ENCODE data around the gene THAP10. TPM values are rescaled to one million over a fixed set of nuclear protein-coding genes. Genes with fewer than 3 reads are reported as not detected.
"Not testable (repeated sequence)": the region's sequence is repeated elsewhere in the genome, so short reads cannot be mapped to it uniquely, and the experiment has no call there.

The THAP10 gene
- total RNA-seq, 1 experiment from 2014 or later, result 6.8 TPM

DNA sequence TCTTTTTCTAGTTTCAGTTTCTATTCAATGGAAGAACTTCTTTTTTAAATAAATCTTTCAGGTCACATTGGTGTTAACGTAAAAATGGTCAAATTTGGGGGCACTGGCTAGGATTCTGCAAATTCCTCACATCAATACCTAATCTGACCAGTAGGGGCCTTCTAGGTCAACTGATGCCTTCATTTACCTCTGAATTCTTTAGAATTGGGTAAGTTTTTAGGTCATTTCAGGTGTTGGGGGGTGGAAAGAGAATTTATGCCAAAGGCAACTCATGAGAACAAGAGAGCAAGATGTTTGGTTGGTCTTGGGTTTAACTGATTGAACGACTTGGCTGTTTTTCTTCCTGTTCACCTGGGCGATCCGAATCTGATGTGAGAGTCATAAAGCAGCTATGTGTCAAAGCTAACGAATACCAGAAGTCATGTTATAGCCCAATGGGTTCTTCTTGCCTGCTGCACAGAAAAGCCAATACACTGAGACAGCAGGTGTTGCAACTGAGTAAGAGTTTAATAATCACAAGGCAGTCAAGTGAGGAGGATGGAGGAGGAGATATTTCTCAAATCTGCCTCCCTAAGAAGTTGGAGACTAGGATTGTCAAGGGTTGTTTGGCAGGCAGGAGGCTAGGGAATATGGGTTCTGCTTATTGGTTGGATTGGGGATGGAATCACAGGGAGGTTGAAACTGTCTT, 15.7 kb upstream of the THAP10 start:
- H3K27me3 ChIP-seq, result no peaks in the 10 kb centered on the region
- DNase-seq, result no peak
- no peak overlapping the region for H3K4me3 ChIP-seq
- no peaks in the 10 kb centered on the region for H3K4me1 ChIP-seq
- H3K9me3 ChIP-seq (replicated peaks), result peaks cover 18% of the 10 kb centered on the region
- H3K36me3 ChIP-seq, result peaks cover 8% of the 10 kb centered on the region
- no peak overlapping the region for H3K27ac ChIP-seq

DNA sequence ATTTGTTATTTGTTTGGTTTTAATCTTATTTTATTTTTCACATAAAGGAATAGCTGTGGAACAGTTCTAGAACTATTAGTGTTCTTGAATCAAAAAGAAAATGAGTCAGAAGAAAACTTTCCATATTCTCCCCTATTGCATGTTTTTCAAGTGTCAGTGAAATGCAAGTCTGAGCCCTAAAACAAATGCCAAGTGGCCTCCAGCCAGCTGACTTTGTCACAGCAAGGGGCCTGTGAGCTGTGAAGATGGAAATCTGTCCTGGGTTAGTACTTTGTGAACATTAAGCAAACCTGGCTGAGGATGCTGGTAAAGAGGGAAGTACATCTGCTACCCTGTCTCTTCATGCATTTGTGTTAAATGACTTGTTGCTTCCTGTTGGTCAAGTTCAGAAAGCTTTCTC, 14.6 kb upstream of the THAP10 start:
- peaks cover 18% of the 10 kb centered on the region for H3K9me3 ChIP-seq (replicated peaks)
- H3K27me3 ChIP-seq, result no peaks in the 10 kb centered on the region
- H3K4me3 ChIP-seq, result no peak overlapping the region
- H3K36me3 ChIP-seq, result peaks cover 8% of the 10 kb centered on the region
- H3K4me1 ChIP-seq, result peaks cover 5% of the 10 kb centered on the region; the same call in 1 of the 2 replicates
- DNase-seq, result no peak
- no peak overlapping the region for H3K27ac ChIP-seq

DNA sequence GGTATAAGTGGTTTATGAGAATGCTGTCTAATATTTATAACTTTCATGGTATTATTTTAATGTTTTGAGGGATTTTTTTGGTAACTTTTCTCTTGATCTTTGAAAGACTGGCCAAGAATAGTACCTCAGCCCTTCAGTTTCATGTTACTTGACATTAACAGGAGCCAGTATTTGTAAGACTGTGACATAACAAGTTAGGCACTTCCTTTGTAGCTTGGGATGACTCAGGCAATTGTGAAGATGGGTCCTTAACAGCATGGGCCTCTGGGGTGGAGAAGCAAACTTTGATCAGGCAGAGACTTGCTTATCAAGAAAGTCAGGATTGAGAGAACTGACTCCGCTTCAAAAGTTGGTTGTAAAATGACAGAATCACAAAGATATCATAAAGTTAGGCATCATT, 9.9 kb upstream of the THAP10 start:
- no peak overlapping the region for H3K27ac ChIP-seq
- no peaks in the 10 kb centered on the region for H3K27me3 ChIP-seq
- H3K9me3 ChIP-seq (replicated peaks), result 0 out of 2 replicates have a peak, but pooled peaks cover under 1% of the 10 kb centered on the region
- no peak overlapping the region for H3K4me3 ChIP-seq
- H3K36me3 ChIP-seq, result peaks cover 2% of the 10 kb centered on the region
- H3K4me1 ChIP-seq, result peaks cover 5% of the 10 kb centered on the region; the same call in 1 of the 2 replicates
- peak in 1 of 2 experiments; percentile 5 for DNase-seq

DNA sequence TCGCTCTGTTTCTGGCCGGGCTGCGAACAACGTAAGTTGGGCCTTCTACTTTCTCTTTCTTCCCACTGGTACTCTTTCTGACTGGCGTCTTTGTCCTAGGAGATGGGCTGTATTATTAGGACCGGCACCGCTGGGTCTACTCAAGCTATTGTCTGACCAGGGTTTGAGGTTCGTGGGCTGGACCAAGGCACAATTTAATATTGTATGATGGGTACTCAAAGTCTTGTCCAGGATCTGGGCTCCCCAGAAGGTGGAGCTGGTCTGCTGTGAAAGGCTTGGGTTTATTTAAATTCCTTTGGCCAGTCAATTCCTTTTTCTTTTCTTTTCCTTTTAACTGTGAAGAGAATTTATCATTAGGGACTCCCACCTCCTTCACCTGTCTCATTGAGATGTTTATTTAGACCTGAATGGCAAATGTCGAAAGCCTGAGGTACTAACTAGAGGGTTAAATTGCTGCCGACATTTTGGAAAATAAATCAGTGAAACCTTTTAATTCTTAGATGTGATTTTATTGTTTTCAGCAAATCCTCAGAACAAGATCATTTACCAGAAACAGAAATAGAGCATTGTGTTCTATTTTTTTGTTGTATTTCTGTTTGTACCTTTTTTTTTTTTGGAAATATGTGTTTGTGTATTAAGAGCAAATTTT, 803 bp upstream of the THAP10 start:
- Histone ChIP-seq H3K4me1 (no peaks in the 10 kb centered on the region; the same call in 1 of the 2 replicates), H3K36me3 (no peaks in the 10 kb centered on the region; the same call in 1 of the 2 replicates), H3K4me3 (peak overlapping the region; percentile 93), H3K27ac (peak overlapping the region; percentile 70), H3K27me3 (no peaks in the 10 kb centered on the region), H3K9me3 (replicated peaks) (no peaks in the 10 kb centered on the region)
- DNase-seq, result peak; percentile 59 to 71

DNA sequence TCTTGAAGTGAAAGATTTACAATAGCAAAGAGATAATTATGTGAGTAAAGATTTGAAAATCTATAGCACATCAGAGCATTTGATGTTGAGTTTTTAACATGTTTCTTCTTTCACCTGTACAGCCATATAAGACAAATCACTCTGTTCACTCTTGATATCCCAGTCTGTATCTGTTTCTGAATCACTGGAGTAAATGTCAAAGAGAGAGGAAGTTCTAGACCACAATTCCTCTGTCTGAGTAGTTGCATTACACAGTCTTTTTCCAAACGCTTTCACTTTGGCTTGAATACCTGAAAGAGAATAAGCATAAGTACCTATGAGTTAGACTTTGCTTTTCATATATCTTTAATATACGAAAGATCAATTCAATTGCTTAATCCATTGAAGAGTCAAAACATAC, 9.9 kb downstream of the THAP10 start:
- DNase-seq, result no peak
- Histone ChIP-seq H3K9me3 (replicated peaks) (no peaks in the 10 kb centered on the region), H3K4me1 (no peaks in the 10 kb centered on the region), H3K4me3 (no peak overlapping the region), H3K36me3 (no peaks in the 10 kb centered on the region; the same call in 1 of the 2 replicates), H3K27ac (no peak overlapping the region), H3K27me3 (no peaks in the 10 kb centered on the region)

DNA sequence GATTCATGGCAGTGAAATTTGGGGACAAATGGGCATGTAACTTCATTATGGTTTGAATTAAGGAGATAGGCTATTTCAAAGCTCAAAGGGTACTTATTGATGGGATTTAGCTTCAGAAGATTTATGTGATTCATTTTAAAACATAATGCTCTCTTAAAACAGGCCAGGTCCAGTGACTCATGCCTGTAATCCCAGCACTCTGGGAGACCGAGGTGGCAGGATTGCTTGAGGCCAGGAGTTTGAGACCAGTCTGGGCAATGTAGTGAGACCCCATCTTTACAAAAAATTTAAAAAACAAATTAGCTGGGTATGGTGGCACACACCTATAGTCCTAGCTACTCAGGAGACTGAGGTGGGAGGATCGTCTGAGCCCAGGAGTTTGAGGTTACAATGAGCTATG, 11.5 kb downstream of the THAP10 start:
- no peak for DNase-seq
- H3K36me3 ChIP-seq, result no peaks in the 10 kb centered on the region
- H3K27me3 ChIP-seq, result no peaks in the 10 kb centered on the region
- no peaks in the 10 kb centered on the region for H3K4me1 ChIP-seq
- no peak overlapping the region for H3K4me3 ChIP-seq
- no peak overlapping the region for H3K27ac ChIP-seq
- no peaks in the 10 kb centered on the region for H3K9me3 ChIP-seq (replicated peaks)

- no peaks in the 10 kb centered on the region for H3K4me1 ChIP-seq
- H3K9me3 ChIP-seq (replicated peaks), result no peaks in the 10 kb centered on the region
- H3K36me3 ChIP-seq, result no peaks in the 10 kb centered on the region
- H3K4me3 ChIP-seq, result no peak overlapping the region
- H3K27ac ChIP-seq, result no peak overlapping the region
- no peaks in the 10 kb centered on the region for H3K27me3 ChIP-seq
- DNase-seq, result no peak
Measured at GRCh38 chr15:70879401-70879800, 12.8 kb downstream of the THAP10 start.

GRCh38 chr15:70876683-70877082, 15.6 kb downstream of the THAP10 start:
- Histone ChIP-seq H3K4me1 (no peaks in the 10 kb centered on the region), H3K36me3 (no peaks in the 10 kb centered on the region), H3K9me3 (replicated peaks) (no peaks in the 10 kb centered on the region), H3K27me3 (no peaks in the 10 kb centered on the region), H3K4me3 (no peak overlapping the region), H3K27ac (no peak overlapping the region)
- DNase-seq, result no peak

GRCh38 chr15:70876011-70876410, 16.2 kb downstream of the THAP10 start:
- no peaks in the 10 kb centered on the region for H3K9me3 ChIP-seq (replicated peaks)
- H3K27ac ChIP-seq, result no peak overlapping the region
- no peak overlapping the region for H3K4me3 ChIP-seq
- no peaks in the 10 kb centered on the region for H3K4me1 ChIP-seq
- no peak for DNase-seq
- H3K36me3 ChIP-seq, result no peaks in the 10 kb centered on the region
- no peaks in the 10 kb centered on the region for H3K27me3 ChIP-seq

GRCh38 chr15:70875001-70875782, 17.0 kb downstream of the THAP10 start:
- DNase-seq, result peak in 1 of 2 experiments; percentile 48
- H3K9me3 ChIP-seq (replicated peaks), result no peaks in the 10 kb centered on the region
- H3K36me3 ChIP-seq, result no peaks in the 10 kb centered on the region
- H3K4me1 ChIP-seq, result peaks cover 4% of the 10 kb centered on the region
- H3K27me3 ChIP-seq, result no peaks in the 10 kb centered on the region
- no peak overlapping the region for H3K27ac ChIP-seq
- no peak overlapping the region for H3K4me3 ChIP-seq

DNA sequence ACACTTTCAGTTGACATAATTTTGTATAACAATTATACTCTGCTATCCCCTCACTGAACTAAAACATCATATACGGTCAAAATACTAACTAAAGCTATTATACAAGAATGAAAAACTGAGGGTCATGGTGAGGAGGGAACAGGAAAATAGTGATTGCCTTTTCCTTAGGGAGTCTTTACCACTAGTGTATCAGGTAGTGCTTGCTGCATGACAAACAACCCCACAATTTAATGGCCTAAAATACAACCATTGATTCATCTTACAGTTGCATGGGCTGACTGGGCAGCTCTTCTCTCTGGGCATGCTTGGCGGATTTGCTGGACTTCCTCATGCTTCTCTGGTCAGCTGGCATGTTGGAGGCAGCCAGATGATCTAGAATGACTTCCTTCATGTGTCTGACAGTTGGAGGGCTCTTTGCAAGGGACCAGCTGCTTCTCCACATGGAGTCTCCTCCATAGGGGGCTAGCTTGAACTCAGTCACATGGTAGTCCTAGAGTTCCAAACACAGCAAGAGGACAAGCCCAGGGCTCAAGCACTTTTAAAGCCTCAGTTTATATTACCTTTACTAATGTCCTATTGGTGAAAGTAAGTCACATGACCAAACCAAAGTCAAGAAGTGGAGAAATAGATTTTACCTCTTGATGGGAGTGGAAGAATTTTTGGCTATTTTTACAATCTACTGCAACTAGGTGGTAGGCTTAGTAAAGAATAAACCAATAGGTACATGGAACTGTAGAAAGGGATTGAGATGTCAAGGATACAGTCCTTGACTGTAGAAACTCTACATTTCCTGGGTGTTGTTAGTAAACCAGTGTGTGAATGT, 18.8 kb downstream of the THAP10 start:
- Histone ChIP-seq H3K27me3 (no peaks in the 10 kb centered on the region), H3K9me3 (replicated peaks) (no peaks in the 10 kb centered on the region), H3K4me3 (no peak overlapping the region), H3K4me1 (peaks cover 15% of the 10 kb centered on the region), H3K27ac (no peak overlapping the region), H3K36me3 (no peaks in the 10 kb centered on the region)
- DNase-seq, result no peak

DNA sequence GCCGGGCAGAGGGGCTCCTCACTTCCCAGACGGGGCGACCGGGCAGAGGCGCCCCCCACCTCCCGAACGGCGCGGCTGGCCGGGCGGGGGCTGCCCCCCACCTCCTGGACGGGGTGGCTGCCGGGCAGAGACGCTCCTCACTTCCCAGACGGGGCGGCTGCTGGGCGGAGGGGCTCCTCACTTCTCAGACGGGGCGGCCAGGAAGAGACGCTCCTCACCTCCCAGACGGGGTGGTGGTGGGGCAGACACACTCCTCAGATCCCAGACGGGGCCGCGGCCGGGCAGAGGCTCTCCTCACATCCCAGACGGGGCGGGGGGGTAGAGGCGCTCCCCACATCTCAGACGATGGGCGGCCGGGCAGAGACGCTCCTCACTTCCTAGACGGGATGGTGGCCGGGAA, 20.7 kb downstream of the THAP10 start:
- H3K4me3 ChIP-seq; H3K27ac ChIP-seq; H3K9me3 ChIP-seq (replicated peaks); H3K27me3 ChIP-seq; DNase-seq; H3K36me3 ChIP-seq: not testable (repeated sequence)
- H3K4me1 ChIP-seq, result peaks cover 25% of the 10 kb centered on the region

DNA sequence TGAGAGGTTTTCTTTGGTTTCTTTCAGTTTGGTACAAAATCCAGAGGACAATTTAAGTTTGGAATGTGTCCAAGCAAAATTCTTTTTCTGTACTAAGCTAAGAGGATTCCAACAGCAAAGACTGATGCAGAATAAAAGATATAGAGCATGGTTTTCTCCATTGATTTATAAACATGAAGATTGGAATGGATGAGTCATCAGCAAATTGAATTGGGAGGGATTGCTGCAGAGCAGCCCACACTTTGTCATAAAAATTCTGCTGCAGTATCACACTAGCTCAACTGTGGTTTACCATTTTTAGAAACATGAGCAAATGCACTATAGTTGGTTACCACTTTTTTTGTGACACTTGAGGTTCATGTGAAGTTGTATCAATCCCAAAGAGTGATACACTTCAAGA, 22.2 kb downstream of the THAP10 start:
- peak in 1 of 2 experiments; percentile 37 for DNase-seq
- Histone ChIP-seq H3K36me3 (no peaks in the 10 kb centered on the region), H3K9me3 (replicated peaks) (no peaks in the 10 kb centered on the region), H3K27me3 (no peaks in the 10 kb centered on the region), H3K4me3 (no peak overlapping the region), H3K27ac (no peak overlapping the region; the same call in 1 of the 2 replicates), H3K4me1 (peaks cover 25% of the 10 kb centered on the region)

- peak; percentile 73 to 81 for DNase-seq
- no peak overlapping the region; the same call in 1 of the 2 replicates for H3K27ac ChIP-seq
Measured at GRCh38 chr15:70869346-70869745, 22.9 kb downstream of the THAP10 start.

More at GRCh38 chr15:70869346-70869745, 22.9 kb downstream of the THAP10 start:
- no peaks in the 10 kb centered on the region for H3K9me3 ChIP-seq (replicated peaks)
- no peaks in the 10 kb centered on the region for H3K27me3 ChIP-seq
- no peak overlapping the region for H3K4me3 ChIP-seq
- H3K36me3 ChIP-seq, result no peaks in the 10 kb centered on the region
- H3K4me1 ChIP-seq, result peaks cover 25% of the 10 kb centered on the region

All from SJCRH30 (cell line).